ENCODE results near the gene PHB1. TPM values are rescaled to one million over a fixed set of nuclear protein-coding genes. Genes with fewer than 3 reads are reported as not detected.

PHB1 gene
- total RNA-seq, 1 experiment from 2014 or later: 413 TPM

GRCh38 chr17:49459401-49459984, 44.8 kb upstream of the PHB1 start:
- H3K36me3 Mint-ChIP-seq (ENCODE audit: insufficient read depth, unreplicated experiment): no peaks in the 10 kb centered on the region
- BruUV-seq (replicated peaks): no TSS peak
- peaks cover 3% of the 10 kb centered on the region for H3K9me3 Mint-ChIP-seq (ENCODE audit: low read depth, unreplicated experiment)
- CTCF ChIA-PET: no interaction called here
- H3K4me3 Mint-ChIP-seq (ENCODE audit: low read depth, unreplicated experiment): no peak overlapping the region
- no peak overlapping the region for H3K27ac Mint-ChIP-seq (ENCODE audit: unreplicated experiment)
- DNase-seq: no peak
- peaks cover 100% of the 10 kb centered on the region for H3K27me3 Mint-ChIP-seq (ENCODE audit: unreplicated experiment)
- intact Hi-C loops (cut with micrococcal nuclease; ENCODE audit: unreplicated experiment): no loop called here
- peaks cover 7% of the 10 kb centered on the region for H3K4me1 Mint-ChIP-seq (ENCODE audit: low read depth, unreplicated experiment)
- no peak for TF ChIP-seq CTCF (IDR thresholded peaks at IDR 0.05; ENCODE audit: unreplicated experiment)

- CTCF ChIA-PET: interaction anchor here (0.5 to 0.9 kb wide), 4 partner anchors 10 to 50 kb away, joined by 3 to 4 read pairs (median 4); no protein-coding TSS in a partner anchor
Observed at GRCh38 chr17:49457564-49458535, 43.2 kb upstream of the PHB1 start.

GRCh38 chr17:49456183-49456965, 41.7 kb upstream of the PHB1 start:
- peaks cover 8% of the 10 kb centered on the region for H3K4me1 Mint-ChIP-seq (ENCODE audit: low read depth, unreplicated experiment)
- H3K9me3 Mint-ChIP-seq (ENCODE audit: low read depth, unreplicated experiment): no peaks in the 10 kb centered on the region
- H3K27ac Mint-ChIP-seq (ENCODE audit: unreplicated experiment): no peak overlapping the region
- no peaks in the 10 kb centered on the region for H3K36me3 Mint-ChIP-seq (ENCODE audit: insufficient read depth, unreplicated experiment)
- no peak overlapping the region for H3K4me3 Mint-ChIP-seq (ENCODE audit: low read depth, unreplicated experiment)
- H3K27me3 Mint-ChIP-seq (ENCODE audit: unreplicated experiment): peaks cover 89% of the 10 kb centered on the region
- CTCF ChIA-PET: interaction anchor here (0.6 kb wide), 1 partner anchor 200 kb away, joined by 4 read pairs; no protein-coding TSS in a partner anchor
- DNase-seq: no peak
- BruUV-seq (replicated peaks): no TSS peak
- no peak for TF ChIP-seq CTCF (IDR thresholded peaks at IDR 0.05; ENCODE audit: unreplicated experiment)
- intact Hi-C loops (cut with micrococcal nuclease; ENCODE audit: unreplicated experiment): no loop called here

More at GRCh38 chr17:49457564-49458535, 43.2 kb upstream of the PHB1 start:
- H3K9me3 Mint-ChIP-seq (ENCODE audit: low read depth, unreplicated experiment): no peaks in the 10 kb centered on the region
- TF ChIP-seq CTCF (IDR thresholded peaks at IDR 0.05; ENCODE audit: unreplicated experiment): no peak
- peaks cover 8% of the 10 kb centered on the region for H3K4me1 Mint-ChIP-seq (ENCODE audit: low read depth, unreplicated experiment)
- H3K27ac Mint-ChIP-seq (ENCODE audit: unreplicated experiment): no peak overlapping the region
- BruUV-seq (replicated peaks): no TSS peak
- no peak overlapping the region for H3K4me3 Mint-ChIP-seq (ENCODE audit: low read depth, unreplicated experiment)
- DNase-seq: no peak
- intact Hi-C loops (cut with micrococcal nuclease; ENCODE audit: unreplicated experiment): no loop called here
- no peaks in the 10 kb centered on the region for H3K36me3 Mint-ChIP-seq (ENCODE audit: insufficient read depth, unreplicated experiment)
- H3K27me3 Mint-ChIP-seq (ENCODE audit: unreplicated experiment): peaks cover 100% of the 10 kb centered on the region

- Mint-ChIP-seq H3K9me3 (ENCODE audit: low read depth, unreplicated experiment) (no peaks in the 10 kb centered on the region), H3K27ac (ENCODE audit: unreplicated experiment) (no peak overlapping the region), H3K4me3 (ENCODE audit: low read depth, unreplicated experiment) (no peak overlapping the region), H3K36me3 (ENCODE audit: insufficient read depth, unreplicated experiment) (no peaks in the 10 kb centered on the region), H3K4me1 (ENCODE audit: low read depth, unreplicated experiment) (peaks cover 8% of the 10 kb centered on the region), H3K27me3 (ENCODE audit: unreplicated experiment) (peaks cover 85% of the 10 kb centered on the region)
- CTCF ChIA-PET: interaction anchor here (0.6 to 1.6 kb wide), 2 partner anchors 101 to 169 kb away, joined by 5 read pairs; no protein-coding TSS in a partner anchor
- DNase-seq: no peak
- TF ChIP-seq CTCF (IDR thresholded peaks at IDR 0.05; ENCODE audit: unreplicated experiment): no peak
- intact Hi-C loops (cut with micrococcal nuclease; ENCODE audit: unreplicated experiment): no loop called here
- BruUV-seq (replicated peaks): no TSS peak
Observed at GRCh38 chr17:49455272-49455861, 40.7 kb upstream of the PHB1 start.
